GM12878 (cell line): ENCODE results near the gene ST7. TPM values are rescaled to one million over a fixed set of nuclear protein-coding genes. Genes with fewer than 3 reads are reported as not detected.
A peak's percentile ranks its signal among the peaks of the same experiment; 100 is the strongest.

Experiments
- ATAC-seq: fragments of 200-7000 bp; cut with Tn5 transposase; 3 replicates; pipeline ENCODE4 v1.9.1; 2020; ENCODE audit warnings: mild to moderate bottlenecking, moderate library complexity
- BruUV-seq: library from RNA; stranded (reverse); fragments of 400-500 nt; replicated peaks from 2 replicates; lab custom pipeline; 2021; lab: Mats Ljungman, UMichigan
- CTCF ChIA-PET: fragments of 300-600 bp; sonication (Branson Sonifier 250); formaldehyde crosslinking; extraction: SDS; loops from one replicate; lab custom pipeline; 2021; ENCODE audit warnings: inconsistent platforms; lab: Yijun Ruan, JAX
- POLR2A ChIA-PET: fragments of 350-600 bp; formaldehyde crosslinking; extraction: SDS; loops from one replicate; lab custom pipeline; 2021; ENCODE audit warnings: inconsistent platforms; lab: Charles Lee
- RAD21 ChIA-PET: fragments of 300-600 bp; sonication (Branson Sonifier 250); formaldehyde crosslinking; loops from one replicate; lab custom pipeline; 2023; ENCODE audit warnings: antibody characterized with exemption; ENCODE audit not compliant: unreplicated experiment; lab: Charles Lee
- SMC1A ChIA-PET: fragments of 300-600 bp; sonication (Branson Sonifier 250); formaldehyde crosslinking; loops from one replicate; lab custom pipeline; 2023; ENCODE audit not compliant: unreplicated experiment, uncharacterized antibody; lab: Charles Lee
- DNase-seq: peaks from one replicate; pipeline ENCODE4 v3.0.0-alpha.2; 2011; ENCODE audit warnings: low read depth, low spot score
- FAIRE-seq: peaks from 3 replicates; lab custom pipeline; 2011; peaks lifted over from hg19 to GRCh38; lab: Jason Lieb, UNC
- H2AFZ ChIP-seq: 2 replicates; pipeline ENCODE4 v1.6.0; 2011; ENCODE audit warnings: low read depth, low read length, control low read depth; ENCODE audit not compliant: control insufficient read depth
- H3K27ac ChIP-seq: 2 replicates; pipeline ENCODE4 v1.5.1; 2011; ENCODE audit warnings: control low read depth; ENCODE audit not compliant: control insufficient read depth, insufficient read depth
- H3K27me3 ChIP-seq, 2 experiments: replicated peaks in 1 of 2; 2 replicates each; pipeline versions ENCODE4 v1.6.0 to v1.6.1; 2011; ENCODE audit warnings: low read length in 1 of 2; ENCODE audit not compliant: control insufficient read depth in 2 of 2, insufficient read depth in 2 of 2
- H3K36me3 ChIP-seq, 2 experiments: 2 replicates each; pipeline ENCODE4 v1.5.1; 2011; ENCODE audit warnings: low read length in 1 of 2; ENCODE audit not compliant: control insufficient read depth in 2 of 2, insufficient read depth in 2 of 2
- H3K4me1 ChIP-seq: 2 replicates; pipeline ENCODE4 v1.6.1; 2011; ENCODE audit warnings: mild to moderate bottlenecking, low read length, moderate library complexity, mixed read lengths; ENCODE audit not compliant: control insufficient read depth, insufficient read depth
- H3K4me2 ChIP-seq: 2 replicates; pipeline ENCODE4 v1.6.0; 2011; ENCODE audit warnings: control low read depth; ENCODE audit not compliant: control insufficient read depth, insufficient read depth
- H3K4me3 ChIP-seq: fragments of 200-600 bp; sonication (generic); 2 replicates; pipeline ENCODE4 v1.5.1; 2016
- H3K79me2 ChIP-seq: 2 replicates; pipeline ENCODE4 v1.6.0; 2011; ENCODE audit warnings: low read length; ENCODE audit not compliant: control insufficient read depth, insufficient read depth
- H3K9ac ChIP-seq: 2 replicates; pipeline ENCODE4 v1.8.0; 2011; ENCODE audit warnings: low read length, control low read depth, mixed read lengths; ENCODE audit not compliant: control insufficient read depth, insufficient read depth
- H3K9me3 ChIP-seq: replicated peaks from 3 replicates; pipeline ENCODE4 v1.5.1; 2011; ENCODE audit warnings: mild to moderate bottlenecking, low read length; ENCODE audit not compliant: control insufficient read depth, insufficient read depth
- H4K20me1 ChIP-seq: 2 replicates; pipeline ENCODE4 v1.6.0; 2011; ENCODE audit not compliant: control insufficient read depth, insufficient read depth
- KDM1A ChIP-seq: fragments of 200-600 bp; sonication (generic); IDR thresholded peaks from 2 replicates; pipeline ENCODE4 v1.6.1; 2016; ENCODE audit warnings: borderline replicate concordance
- RCOR1 ChIP-seq: conservative IDR thresholded peaks from 2 replicates; pipeline ENCODE4 v1.6.1; 2012; ENCODE audit warnings: low read depth, low read length, improper control_type of control experiment
- WGBS: methylation state at CpG from one replicate; pipeline ENCODE4 v1.1.6; 2016; ENCODE audit warnings: low lambda C conversion rate; ENCODE audit not compliant: insufficient replicate concordance, insufficient coverage; ENCODE audit errors: missing lambda C conversion rate; 5-methylcytosine and 5-hydroxymethylcytosine counted together
- in situ Hi-C: fragments of 300-500 bp; cut with MboI; formaldehyde crosslinking; loops from 9 replicates; pipeline ENCODE4 v1.14.3; 2018; ENCODE audit warnings: mixed read lengths
- intact Hi-C: fragments of 100-400 bp; cut with micrococcal nuclease; formaldehyde crosslinking; loops from one replicate; pipeline ENCODE4 v1.14.2; 2022; ENCODE audit not compliant: unreplicated experiment
- polyA plus RNA-seq, 11 experiments: library from polyadenylated mRNA; depleted of rRNA in 4 of 11; unstranded in 6 of 11; stranded (reverse) in 5 of 11; fragments of >200 nt; fragmentation: Nextera tagmentation in 4 of 11; fragmentation: Illumina TruSeq in 1 of 11; extraction: Ambion mirVana in 4 of 11; extraction: Trizol in 1 of 11; gene quantifications; 1 replicate in 1 of 11; 2 replicates in 10 of 11; pipeline versions ENCODE4 v1.2.1 to v1.2.3, GENCODE V29; 2011 to 2016; ENCODE audit warnings: inconsistent platforms in 2 of 11, missing spikeins in 2 of 11, low read depth in 1 of 11
- total RNA-seq, 4 experiments: library from RNA; depleted of rRNA in 3 of 4; stranded (reverse); fragments of >200 nt in 3 of 4; fragmentation: Illumina TruSeq in 1 of 4; extraction: Trizol in 1 of 4; gene quantifications; 2 replicates each; pipeline versions ENCODE4 v1.2.1 to v1.2.3, GENCODE V29; 2013 to 2021
- TF ChIP-seq, protein P1 (sequence below): fragments of 450-650 bp; IDR thresholded peaks from 2 replicates; pipeline ENCODE4 v1.6.1; 2018; ENCODE audit warnings: borderline replicate concordance, mild to moderate bottlenecking; ENCODE audit not compliant: partially characterized antibody

Gene ST7
- total and polyA plus RNA-seq, 10 of the 15 experiments (the other 5 are each of a cell fraction or from before 2014, with no cell fraction given), result 27.7 to 76.4 (median 53.6) TPM

DNA sequence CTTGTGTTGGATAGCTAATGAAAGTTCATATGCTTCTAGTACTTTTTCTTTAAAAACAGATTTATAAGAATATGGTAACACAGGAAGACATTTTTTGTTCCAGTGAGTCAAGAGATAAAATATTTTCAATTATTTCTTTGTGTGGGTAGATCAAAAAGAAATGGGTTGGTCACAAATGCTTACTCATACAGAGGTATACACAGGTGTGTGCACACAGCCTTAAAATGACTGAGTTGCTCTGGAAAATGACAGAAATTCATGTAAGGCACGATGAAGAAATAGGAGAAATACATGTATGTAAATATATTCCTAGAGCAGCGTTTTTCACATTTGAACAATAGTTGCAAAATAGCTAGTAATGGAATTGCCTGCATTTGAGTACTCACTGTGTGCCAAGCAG is 66.0 kb downstream of the ST7 start:
- TF ChIP-seq, protein P1, sequence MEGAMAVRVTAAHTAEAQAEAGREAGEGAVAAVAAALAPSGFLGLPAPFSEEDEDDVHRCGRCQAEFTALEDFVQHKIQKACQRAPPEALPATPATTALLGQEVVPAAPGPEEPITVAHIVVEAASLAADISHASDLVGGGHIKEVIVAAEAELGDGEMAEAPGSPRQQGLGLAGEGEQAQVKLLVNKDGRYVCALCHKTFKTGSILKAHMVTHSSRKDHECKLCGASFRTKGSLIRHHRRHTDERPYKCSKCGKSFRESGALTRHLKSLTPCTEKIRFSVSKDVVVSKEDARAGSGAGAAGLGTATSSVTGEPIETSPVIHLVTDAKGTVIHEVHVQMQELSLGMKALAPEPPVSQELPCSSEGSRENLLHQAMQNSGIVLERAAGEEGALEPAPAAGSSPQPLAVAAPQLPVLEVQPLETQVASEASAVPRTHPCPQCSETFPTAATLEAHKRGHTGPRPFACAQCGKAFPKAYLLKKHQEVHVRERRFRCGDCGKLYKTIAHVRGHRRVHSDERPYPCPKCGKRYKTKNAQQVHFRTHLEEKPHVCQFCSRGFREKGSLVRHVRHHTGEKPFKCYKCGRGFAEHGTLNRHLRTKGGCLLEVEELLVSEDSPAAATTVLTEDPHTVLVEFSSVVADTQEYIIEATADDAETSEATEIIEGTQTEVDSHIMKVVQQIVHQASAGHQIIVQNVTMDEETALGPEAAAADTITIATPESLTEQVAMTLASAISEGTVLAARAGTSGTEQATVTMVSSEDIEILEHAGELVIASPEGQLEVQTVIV, result no peak
- no peak for TF ChIP-seq RCOR1
- no peak for TF ChIP-seq KDM1A
- no TSS peak for BruUV-seq
- ATAC-seq, result no peak
- Histone ChIP-seq H2AFZ (no peak overlapping the region), H3K9me3 (no peaks in the 10 kb centered on the region), H3K9ac (no peak overlapping the region), H3K27me3 (no peaks in the 10 kb centered on the region), H4K20me1 (no peaks in the 10 kb centered on the region), H3K4me1 (peaks cover 24% of the 10 kb centered on the region), H3K36me3 (no peaks in the 10 kb centered on the region; a peak in 1 of 4 replicates), H3K4me2 (peak overlapping the region; percentile 54), H3K27ac (no peak overlapping the region), H3K79me2 (peaks cover 99% of the 10 kb centered on the region), H3K4me3 (no peak overlapping the region)
- CTCF ChIA-PET, result interaction anchor here (0.6 to 2.5 kb wide), 4 partner anchors 8 to 696 kb away, joined by 3 to 7 read pairs (median 4); no protein-coding TSS in a partner anchor
- FAIRE-seq, result no peak
- DNase-seq, result no peak
- SMC1A ChIA-PET, result interaction anchor here (0.9 to 8.4 kb wide), 7 partner anchors 10 to 95 kb away, joined by 3 to 97 read pairs (median 3); no protein-coding TSS in a partner anchor
- WGBS, result 98% methylated on average over 2 of the region's 2 CpGs
- in situ Hi-C loops (no loop called here), intact Hi-C loops (loop anchor here (10.0 kb wide), 1 partner anchor 1166 kb away; the partner anchor contains the start of gene LSM8)
- RAD21 ChIA-PET, result interaction anchor here (1.1 to 6.3 kb wide), 4 partner anchors 9 to 35 kb away, joined by 3 to 71 read pairs (median 4); no protein-coding TSS in a partner anchor
- POLR2A ChIA-PET, result interaction anchor here (0.9 kb wide), 1 partner anchor 9 kb away, joined by 3 read pairs; no protein-coding TSS in a partner anchor
